PC-9 (cell line): ENCODE results near the gene TUBGCP6.

Experiments
- CTCF ChIP-seq: fragments of 200-600 bp; sonication (generic); conservative IDR thresholded peaks from 2 replicates; pipeline ENCODE4 v1.6.1; 2017; ENCODE audit warnings: mixed run types, antibody characterized with exemption, mild to moderate bottlenecking, moderate library complexity
- EZH2 ChIP-seq: fragments of 200-600 bp; sonication (generic); IDR thresholded peaks from 2 replicates; pipeline ENCODE4 v1.8.0; 2017; ENCODE audit warnings: antibody characterized with exemption, low read depth

GRCh38 chr22:50218996-50219727 lies 25.7 kb downstream of the TUBGCP6 start:
- TF ChIP-seq CTCF = no peak
- TF ChIP-seq EZH2 = no peak
